OCI-LY1 (cell line): ENCODE data around the gene ADARB2.

Source experiments
- H2AFZ ChIP-seq: fragments of 200-600 bp; sonication (generic), shearing (Covaris generic); 2 replicates; pipeline ENCODE4 v1.6.0; 2014; ENCODE audit warnings: antibody characterized with exemption, mild to moderate bottlenecking, low read length
- H3F3A ChIP-seq: fragments of 200-600 bp; sonication (generic), shearing (Covaris generic); 2 replicates; pipeline ENCODE4 v1.6.0; 2014; ENCODE audit warnings: mild to moderate bottlenecking, antibody characterized with exemption, low read length, moderate library complexity; ENCODE audit not compliant: insufficient read depth
- H3K27ac ChIP-seq: fragments of 200-600 bp; sonication (generic); 2 replicates; pipeline ENCODE4 v1.5.1; 2014; ENCODE audit warnings: low read length, mixed run types, mild to moderate bottlenecking, low read depth; ENCODE audit not compliant: poor library complexity, severe bottlenecking
- H3K27me3 ChIP-seq: fragments of 200-600 bp; sonication (generic); 2 replicates; pipeline ENCODE4 v1.6.0; 2014; ENCODE audit warnings: antibody characterized with exemption, mild to moderate bottlenecking, low read length, moderate library complexity; ENCODE audit not compliant: insufficient read depth
- H3K36me3 ChIP-seq: fragments of 200-600 bp; sonication (generic); 2 replicates; pipeline ENCODE4 v1.6.1; 2014; ENCODE audit warnings: mild to moderate bottlenecking, antibody characterized with exemption, low read length, moderate library complexity, mixed read lengths; ENCODE audit not compliant: insufficient read depth
- H3K4me1 ChIP-seq: fragments of 200-600 bp; sonication (generic); 2 replicates; pipeline ENCODE4 v1.5.1; 2014; ENCODE audit warnings: mild to moderate bottlenecking, low read length, moderate library complexity; ENCODE audit not compliant: insufficient read depth, severe bottlenecking
- H3K4me2 ChIP-seq: fragments of 200-600 bp; sonication (generic), shearing (Covaris generic); 2 replicates; pipeline ENCODE4 v1.6.1; 2014; ENCODE audit warnings: low read length
- H3K4me3 ChIP-seq: fragments of 200-600 bp; sonication (generic); 2 replicates; pipeline ENCODE4 v1.5.1; 2014; ENCODE audit warnings: low read length, low read depth, mild to moderate bottlenecking, mixed read lengths; ENCODE audit not compliant: poor library complexity, severe bottlenecking
- H3K79me2 ChIP-seq: fragments of 200-600 bp; shearing (Covaris generic); 2 replicates; pipeline ENCODE4 v1.6.1; 2016; ENCODE audit warnings: mixed run types, low read length, mixed read lengths; ENCODE audit not compliant: insufficient read depth
- H3K9ac ChIP-seq: fragments of 200-600 bp; sonication (generic), shearing (Covaris generic); 2 replicates; pipeline ENCODE4 v1.6.1; 2014; ENCODE audit warnings: mild to moderate bottlenecking, low read length, mixed read lengths
- H3K9me2 ChIP-seq: fragments of 200-600 bp; sonication (generic), shearing (Covaris generic); 2 replicates; pipeline ENCODE4 v1.6.1; 2014; ENCODE audit warnings: low read depth, mild to moderate bottlenecking, low read length, mixed read lengths
- H3K9me3 ChIP-seq: fragments of 200-600 bp; shearing (Covaris generic); 2 replicates; pipeline ENCODE4 v1.6.1; 2014; ENCODE audit warnings: low read length, mixed read lengths
- H4K20me1 ChIP-seq: fragments of 200-600 bp; sonication (generic), shearing (Covaris generic); 2 replicates; pipeline ENCODE4 v1.6.0; 2016; ENCODE audit warnings: mild to moderate bottlenecking, low read length; ENCODE audit not compliant: insufficient read depth
- CTCF ChIP-seq: fragments of 200-600 bp; sonication (generic), shearing (Covaris generic); IDR thresholded peaks from 2 replicates; pipeline ENCODE4 v1.5.1; 2017; ENCODE audit warnings: mild to moderate bottlenecking, antibody characterized with exemption, low read length, moderate library complexity, mixed read lengths
- EZH2 ChIP-seq: fragments of 200-600 bp; sonication (generic), shearing (Covaris generic); IDR thresholded peaks from 2 replicates; pipeline ENCODE4 v1.8.0; 2017; ENCODE audit warnings: borderline replicate concordance, mixed run types, mild to moderate bottlenecking, antibody characterized with exemption, low read length, moderate library complexity, mixed read lengths

Gene ADARB2

GRCh38 chr10:1390200-1390599 is 347.1 kb downstream of the ADARB2 start:
- no peak for TF ChIP-seq EZH2
- TF ChIP-seq CTCF = no peak
- no peak overlapping the region for H3K4me2 ChIP-seq
- H3K4me1 ChIP-seq = peaks cover 10% of the 10 kb centered on the region
- H3F3A ChIP-seq = no peaks in the 10 kb centered on the region
- H3K79me2 ChIP-seq = no peaks in the 10 kb centered on the region
- no peak overlapping the region for H3K9ac ChIP-seq
- no peaks in the 10 kb centered on the region for H3K9me2 ChIP-seq
- H3K4me3 ChIP-seq = no peak overlapping the region
- no peaks in the 10 kb centered on the region for H3K36me3 ChIP-seq
- no peak overlapping the region for H3K27ac ChIP-seq
- no peaks in the 10 kb centered on the region for H4K20me1 ChIP-seq
- no peaks in the 10 kb centered on the region for H3K27me3 ChIP-seq
- peaks cover 7% of the 10 kb centered on the region; the same call in 1 of the 2 replicates for H3K9me3 ChIP-seq
- no peak overlapping the region for H2AFZ ChIP-seq

- no peaks in the 10 kb centered on the region for H3K36me3 ChIP-seq
- H3K9me3 ChIP-seq = peaks cover 7% of the 10 kb centered on the region; the same call in 1 of the 2 replicates
- no peaks in the 10 kb centered on the region for H3K79me2 ChIP-seq
- H3F3A ChIP-seq = no peaks in the 10 kb centered on the region
- no peak overlapping the region for H3K4me3 ChIP-seq
- H3K9ac ChIP-seq = no peak overlapping the region
- no peak for TF ChIP-seq CTCF
- TF ChIP-seq EZH2 = no peak
- no peaks in the 10 kb centered on the region for H4K20me1 ChIP-seq
- no peak overlapping the region for H3K27ac ChIP-seq
- H2AFZ ChIP-seq = no peak overlapping the region
- no peaks in the 10 kb centered on the region for H3K4me1 ChIP-seq
- no peaks in the 10 kb centered on the region for H3K27me3 ChIP-seq
- H3K4me2 ChIP-seq = no peak overlapping the region
- no peaks in the 10 kb centered on the region for H3K9me2 ChIP-seq
Observed at GRCh38 chr10:1384026-1384425, 353.3 kb downstream of the ADARB2 start.

- Histone ChIP-seq H2AFZ (no peak overlapping the region), H3K27me3 (peaks cover 3% of the 10 kb centered on the region; the same call in 1 of the 2 replicates), H3K79me2 (no peaks in the 10 kb centered on the region), H3K9ac (no peak overlapping the region), H4K20me1 (no peaks in the 10 kb centered on the region), H3K27ac (no peak overlapping the region), H3K9me3 (peaks cover 7% of the 10 kb centered on the region; the same call in 1 of the 2 replicates), H3K4me3 (no peak overlapping the region), H3K36me3 (no peaks in the 10 kb centered on the region), H3F3A (no peaks in the 10 kb centered on the region), H3K9me2 (no peaks in the 10 kb centered on the region), H3K4me1 (no peaks in the 10 kb centered on the region), H3K4me2 (no peak overlapping the region)
- TF ChIP-seq CTCF (no peak), EZH2 (no peak)
Observed at GRCh38 chr10:1382711-1383110, 354.6 kb downstream of the ADARB2 start.
